ENCODE data around the gene TBXA2R. TPM values are rescaled to one million over a fixed set of nuclear protein-coding genes. Genes with fewer than 3 reads are reported as not detected.
A peak's percentile ranks its signal among the peaks of the same experiment; 100 is the strongest.

The TBXA2R gene
- total and polyA plus RNA-seq, 4 donors = 1.7 to 6.0 (median 5.4) TPM

GRCh38 chr19:3547767-3548282 lies 58.9 kb downstream of the TBXA2R start:
- Histone ChIP-seq H3K36me3 (ENCODE audit: control insufficient read depth in 4 of 4, insufficient read depth in 3 of 4, low read depth in 1 of 4, low read length in 3 of 4) (peaks cover 0 to 12% (median 8%) of the 10 kb centered on the region in 4 donors), H3K9me3 (ENCODE audit: control insufficient read depth in 4 of 4, low read length in 3 of 4) (no peaks in the 10 kb centered on the region), H3K9ac (ENCODE audit: low read depth in 1 of 2, low read length in 2 of 2) (no peak overlapping the region), H3K4me1 (ENCODE audit: control insufficient read depth in 4 of 4, insufficient read depth in 4 of 4, low read length in 3 of 4) (peaks cover 0 to 9% (median 1%) of the 10 kb centered on the region in 4 donors), H3K27ac (ENCODE audit: low read depth in 1 of 2, low read length in 2 of 2) (no peak overlapping the region), H3K4me3 (ENCODE audit: low read depth in 1 of 3, low read length in 3 of 3) (no peak overlapping the region), H3K27me3 (ENCODE audit: control insufficient read depth in 4 of 4, insufficient read depth in 4 of 4, low read length in 3 of 4) (no peaks in the 10 kb centered on the region)
- 93% methylated on average over 36 of the region's 36 CpGs for WGBS
- TF ChIP-seq CTCF (IDR thresholded peaks at IDR 0.05; ENCODE audit: low read depth, low read length, missing input control) (no peak), RAD21 (IDR thresholded peaks at IDR 0.05) (no peak), FOXA1 (IDR thresholded peaks at IDR 0.05) (no peak), ATF3 (IDR thresholded peaks at IDR 0.05) (no peak), RXRA (IDR thresholded peaks at IDR 0.05) (no peak), NR2F2 (IDR thresholded peaks at IDR 0.05) (no peak), HNF4G (IDR thresholded peaks at IDR 0.05) (no peak), EGR1 (IDR thresholded peaks at IDR 0.05; ENCODE audit: low read depth in 2 of 2) (no peak), TAF1 (conservative IDR thresholded peaks at IDR 0.05) (no peak), ZBTB33 (IDR thresholded peaks at IDR 0.05) (no peak), MAX (IDR thresholded peaks at IDR 0.05) (no peak), HNF4A (conservative IDR thresholded peaks at IDR 0.05) (no peak), YY1 (IDR thresholded peaks at IDR 0.05) (no peak)
- DNase-seq (ENCODE audit: low spot score) = no peak

- H3K27me3 ChIP-seq (ENCODE audit: control insufficient read depth in 4 of 4, insufficient read depth in 4 of 4, low read length in 3 of 4) = no peaks in the 10 kb centered on the region
- peaks cover 0 to 12% (median 8%) of the 10 kb centered on the region in 4 donors for H3K36me3 ChIP-seq (ENCODE audit: control insufficient read depth in 4 of 4, insufficient read depth in 3 of 4, low read depth in 1 of 4, low read length in 3 of 4)
- peaks cover 0 to 5% (median 1%) of the 10 kb centered on the region in 4 donors for H3K4me1 ChIP-seq (ENCODE audit: control insufficient read depth in 4 of 4, insufficient read depth in 4 of 4, low read length in 3 of 4)
- no peaks in the 10 kb centered on the region for H3K9me3 ChIP-seq (ENCODE audit: control insufficient read depth in 4 of 4, low read length in 3 of 4)
- DNase-seq (ENCODE audit: low spot score) = no peak
- WGBS = 92% methylated on average over 15 of the region's 15 CpGs
- no peak overlapping the region for H3K4me3 ChIP-seq (ENCODE audit: low read depth in 1 of 3, low read length in 3 of 3)
- no peak overlapping the region for H3K27ac ChIP-seq (ENCODE audit: low read depth in 1 of 2, low read length in 2 of 2)
- H3K9ac ChIP-seq (ENCODE audit: low read depth in 1 of 2, low read length in 2 of 2) = no peak overlapping the region
- TF ChIP-seq CTCF (IDR thresholded peaks at IDR 0.05; ENCODE audit: low read depth, low read length, missing input control) (peak; percentile 23), HNF4A (conservative IDR thresholded peaks at IDR 0.05) (no peak), RAD21 (IDR thresholded peaks at IDR 0.05) (peak in 1 of 2 donors; percentile 39)
Observed at GRCh38 chr19:3547301-3547731, 59.4 kb downstream of the TBXA2R start.

Data from liver (tissue), 9 donors.